ENCODE results near the gene LRRC74A. TPM values are rescaled to one million over a fixed set of nuclear protein-coding genes. Genes with fewer than 3 reads are reported as not detected.

Gene LRRC74A
- total and polyA plus RNA-seq, 9 of the 15 experiments (the other 6 are each of a cell fraction or from before 2014, with no cell fraction given): not detected

- in situ Hi-C loops (cut with MboI): loop anchor here (5.0 kb wide), 1 partner anchor 180 kb away; no protein-coding TSS in a partner anchor
- no peak overlapping the region for H3K4me2 ChIP-seq (ENCODE audit: insufficient read depth, low read length)
- no peak overlapping the region for H3K4me3 ChIP-seq
- H3K4me1 ChIP-seq (replicated peaks in 1 of 2; ENCODE audit: control insufficient read depth in 2 of 2, insufficient read depth in 2 of 2, low read length in 2 of 2): peaks cover 0 to 8% of the 10 kb centered on the region in 2 experiments; a peak in 1 of 5 replicates
- no peaks in the 10 kb centered on the region for H4K20me1 ChIP-seq (replicated peaks; ENCODE audit: control insufficient read depth, insufficient read depth, low read length)
- BruUV-seq (replicated peaks): no TSS peak
- POLR2A ChIA-PET: no interaction called here
- FAIRE-seq: no peak
- CTCF ChIA-PET (ENCODE audit: low intra/inter-chr PET ratio): no interaction called here
- 3% methylated on average over 4 of the region's 5 CpGs for WGBS (ENCODE audit: insufficient coverage, low coverage, missing lambda C conversion rate)
- H3K79me2 ChIP-seq (ENCODE audit: control insufficient read depth, insufficient read depth, low read length): no peaks in the 10 kb centered on the region
- H3K9ac ChIP-seq (ENCODE audit: insufficient read depth in 1 of 2, low read depth in 2 of 2, low read length in 2 of 2): no peak overlapping the region; a peak in 1 of 4 replicates
- ATAC-seq: no peak
- no peak overlapping the region for H3K27ac ChIP-seq (ENCODE audit: extremely low read depth, low read depth, low read length)
- H3K27me3 ChIP-seq (ENCODE audit: control insufficient read depth in 2 of 2, insufficient read depth in 2 of 2, low read length in 2 of 2): peaks cover 4 to 39% of the 10 kb centered on the region in 2 experiments; a peak in 3 of 5 replicates
- no peak for DNase-seq (ENCODE audit: extremely low read depth in 1 of 4, low spot score in 3 of 4)
- H2AFZ ChIP-seq (ENCODE audit: low read depth, low read length): no peak overlapping the region
- H3K9me3 ChIP-seq (replicated peaks; ENCODE audit: control insufficient read depth, insufficient read depth, low read depth, low read length): no peaks in the 10 kb centered on the region
- H3K36me3 ChIP-seq (ENCODE audit: control insufficient read depth, insufficient read depth, low read length): no peaks in the 10 kb centered on the region
- H3K9me1 ChIP-seq (ENCODE audit: control insufficient read depth, insufficient read depth, low read length): no peaks in the 10 kb centered on the region
- intact Hi-C loops (cut with micrococcal nuclease): no loop called here
- TF ChIP-seq SMARCC2 (IDR thresholded peaks at IDR 0.05; ENCODE audit: low read depth) (no peak), ZNF282 (CRISPR knock-in tag; IDR thresholded peaks at IDR 0.05) (no peak), MCM5 (IDR thresholded peaks at IDR 0.05; ENCODE audit: low read depth) (no peak), HDAC1 (IDR thresholded peaks at IDR 0.05) (no peak), SOX6 (IDR thresholded peaks at IDR 0.05) (no peak), SMC3 (conservative IDR thresholded peaks at IDR 0.05; ENCODE audit: insufficient read depth, low read depth, low read length) (no peak), MNT (conservative IDR thresholded peaks at IDR 0.05) (no peak), ZFP1 (CRISPR knock-in tag; IDR thresholded peaks at IDR 0.05) (no peak), ZFP91 (CRISPR knock-in tag; IDR thresholded peaks at IDR 0.05) (no peak), PCBP2 (IDR thresholded peaks at IDR 0.05; ENCODE audit: low read depth, low read length, poor library complexity, severe bottlenecking) (no peak), FOXM1 (IDR thresholded peaks at IDR 0.05; ENCODE audit: low read depth) (no peak), FOXM1 (CRISPR knock-in tag; IDR thresholded peaks at IDR 0.05; ENCODE audit: low read depth) (no peak), CTCF (IDR thresholded peaks at IDR 0.05 in 2 of 3, conservative IDR thresholded peaks at IDR 0.05 in 1 of 3; ENCODE audit: insufficient read depth in 2 of 3, low read depth in 1 of 3, low read length in 3 of 3) (no peak), MYNN (IDR thresholded peaks at IDR 0.05) (no peak), MYNN (CRISPR knock-in tag; IDR thresholded peaks at IDR 0.05) (no peak), BCOR (IDR thresholded peaks at IDR 0.05) (no peak), MCM3 (IDR thresholded peaks at IDR 0.05) (no peak), MIER1 (IDR thresholded peaks at IDR 0.05; ENCODE audit: low read depth) (no peak)
These were observed 56.4 kb downstream of the LRRC74A start for GRCh38 chr14:76882651-76883050.

Data from K562 (cell line).